CD1c-positive myeloid dendritic cell (primary cell): ENCODE measurements around the gene SSPN.

ENCODE experiments used
- DNase-seq: peaks from one replicate; pipeline ENCODE4 v3.0.0-alpha.2; 2016; ENCODE audit errors: extremely low spot score

The SSPN gene

DNA sequence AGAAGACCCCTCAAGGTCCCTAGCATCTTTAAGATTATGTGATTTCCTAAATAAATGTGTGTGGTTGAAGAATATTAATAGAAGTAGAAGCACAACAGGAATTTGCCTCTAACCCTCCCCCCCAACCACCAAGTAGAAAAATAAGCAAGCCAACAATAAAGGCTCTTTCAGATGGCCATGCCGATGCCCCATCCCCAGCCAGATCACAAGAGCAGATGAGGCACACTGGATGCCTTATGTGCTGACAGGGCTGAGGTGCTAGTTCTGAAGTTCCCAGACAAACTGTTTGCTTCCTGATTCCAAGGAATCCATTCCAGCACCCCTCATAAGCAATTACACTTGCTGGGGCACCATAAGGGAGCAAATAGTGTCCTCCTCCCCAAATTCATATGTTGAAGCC lies 90.0 kb downstream of the SSPN start:
- DNase-seq, result no peak

DNA sequence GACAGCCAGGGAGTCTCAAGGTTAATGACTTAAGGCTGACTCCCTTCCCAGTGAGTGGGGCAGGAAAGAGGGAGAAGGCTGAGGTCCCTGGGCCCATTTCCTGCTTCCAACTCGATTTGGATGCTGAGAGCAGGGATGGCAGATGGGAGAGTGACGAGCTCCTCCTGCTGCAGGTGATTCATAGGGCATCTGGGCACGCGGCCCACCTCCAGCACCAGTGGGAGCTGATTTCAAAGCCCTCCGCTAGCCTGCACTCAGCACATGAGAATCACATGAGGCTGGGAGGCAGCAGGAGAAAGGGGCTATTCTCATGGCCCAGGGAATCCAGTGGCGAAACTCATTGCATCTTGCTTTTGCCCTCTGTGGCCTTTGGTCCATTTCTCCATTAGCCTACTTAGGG lies 90.8 kb downstream of the SSPN start:
- DNase-seq, result no peak

DNA sequence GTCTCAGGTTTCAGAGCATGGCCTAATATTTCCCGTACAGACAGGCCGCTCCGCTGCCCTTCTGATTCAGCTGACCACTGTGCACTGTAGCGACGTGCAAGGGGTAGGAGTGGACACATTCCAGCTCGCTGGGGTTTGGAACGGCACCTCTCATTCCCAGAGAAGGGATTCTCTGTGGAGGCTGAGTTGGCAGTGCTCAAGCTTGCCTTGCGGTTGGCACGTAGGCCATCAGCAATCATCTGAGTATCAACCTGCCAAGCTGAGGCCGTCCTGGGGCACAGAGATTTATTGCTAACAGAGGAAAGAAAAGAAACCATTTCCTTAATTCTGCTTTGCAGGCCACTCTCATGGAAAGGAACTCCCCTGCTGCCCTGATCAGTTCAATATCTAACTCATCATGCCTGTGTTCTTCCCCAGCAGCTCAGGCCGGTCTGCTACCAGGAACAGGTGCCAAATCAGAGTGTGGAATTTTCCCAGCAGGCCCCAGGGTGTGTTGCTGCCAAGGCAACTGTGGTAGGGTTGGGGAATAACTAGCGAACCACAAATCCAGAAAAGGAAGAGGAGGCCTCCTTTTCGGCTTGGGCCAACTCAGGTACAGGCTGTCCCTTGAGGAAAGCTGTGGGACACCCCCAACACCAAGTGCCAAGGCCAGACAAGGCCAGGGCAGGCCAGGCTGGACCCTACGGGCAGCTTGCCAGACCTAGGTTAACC lies 92.5 kb downstream of the SSPN start:
- no peak for DNase-seq

DNA sequence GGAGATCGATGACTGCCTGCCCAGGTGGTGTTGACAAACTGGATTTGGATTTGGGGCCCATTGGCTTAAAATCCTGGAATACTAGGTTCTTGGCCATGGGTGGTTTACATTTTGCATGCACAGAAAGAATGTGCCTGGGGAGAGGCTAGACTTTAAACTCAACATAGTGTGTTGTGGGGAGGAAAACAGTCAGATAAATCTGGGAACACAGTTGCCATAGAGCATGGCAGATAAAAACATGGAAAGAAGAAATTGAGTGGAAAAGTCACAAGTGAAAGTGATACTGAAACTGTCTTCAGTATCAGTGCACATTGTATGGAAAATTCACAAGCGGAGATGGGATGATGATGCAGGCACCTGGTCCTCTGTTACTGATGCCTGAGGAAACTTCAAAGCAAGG lies 95.2 kb downstream of the SSPN start:
- no peak for DNase-seq

DNA sequence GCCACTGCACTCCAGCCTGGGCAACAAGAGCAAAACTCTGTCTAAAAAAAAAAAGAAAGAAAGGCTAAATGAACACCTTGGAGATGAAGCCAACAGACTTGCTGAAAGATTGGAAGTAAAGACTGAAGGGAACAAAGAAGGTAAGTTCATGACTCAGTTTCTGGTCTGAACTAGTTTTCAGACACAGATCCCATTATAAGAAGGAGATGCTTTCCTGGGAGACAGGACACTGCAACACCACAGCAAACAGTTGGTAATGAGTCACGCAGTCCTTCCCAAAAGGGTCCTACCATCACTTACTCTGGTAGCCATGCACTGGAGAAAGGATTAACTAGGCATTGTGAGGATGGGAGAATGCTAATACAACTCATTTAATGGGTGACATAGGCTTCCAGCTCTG lies 97.2 kb downstream of the SSPN start:
- DNase-seq, result no peak

DNA sequence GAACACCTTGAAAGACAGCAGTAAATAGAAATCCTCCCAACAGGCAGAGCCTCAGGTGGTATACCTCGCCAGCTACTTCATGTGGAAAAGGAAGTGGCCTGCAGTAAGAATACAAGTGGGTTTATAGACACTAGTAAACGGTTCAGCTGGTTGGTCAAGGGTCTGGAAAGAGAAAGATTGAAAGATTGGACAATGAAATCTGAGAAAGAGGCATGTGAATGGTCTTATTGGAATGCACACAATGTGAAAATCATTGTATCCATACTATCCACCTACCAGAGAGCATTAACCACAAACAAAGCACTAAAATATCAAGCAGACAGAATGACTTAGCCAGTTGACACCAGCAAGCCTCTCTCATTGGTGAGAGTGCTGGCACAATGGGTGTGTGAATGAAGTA lies 98.2 kb downstream of the SSPN start:
- no peak for DNase-seq

DNA sequence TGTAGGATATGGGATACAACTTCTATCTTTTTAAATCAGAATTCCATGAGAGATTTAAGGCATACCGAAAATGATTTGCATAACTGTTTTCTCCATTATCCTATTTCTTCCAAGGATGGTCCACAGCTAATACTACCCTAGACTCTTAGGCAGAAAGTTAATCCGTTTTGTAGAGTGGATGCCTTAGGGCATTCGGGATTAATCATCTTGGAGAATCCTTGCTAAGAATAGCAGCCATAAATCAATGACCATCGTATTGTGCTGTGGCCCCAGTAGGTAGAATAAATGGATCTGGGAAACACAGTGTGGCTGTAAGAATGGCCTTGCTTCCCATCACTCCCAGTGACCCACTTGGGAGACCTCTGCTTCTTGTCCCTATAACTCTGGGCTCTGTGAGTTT lies 99.6 kb downstream of the SSPN start:
- DNase-seq, result no peak

DNA sequence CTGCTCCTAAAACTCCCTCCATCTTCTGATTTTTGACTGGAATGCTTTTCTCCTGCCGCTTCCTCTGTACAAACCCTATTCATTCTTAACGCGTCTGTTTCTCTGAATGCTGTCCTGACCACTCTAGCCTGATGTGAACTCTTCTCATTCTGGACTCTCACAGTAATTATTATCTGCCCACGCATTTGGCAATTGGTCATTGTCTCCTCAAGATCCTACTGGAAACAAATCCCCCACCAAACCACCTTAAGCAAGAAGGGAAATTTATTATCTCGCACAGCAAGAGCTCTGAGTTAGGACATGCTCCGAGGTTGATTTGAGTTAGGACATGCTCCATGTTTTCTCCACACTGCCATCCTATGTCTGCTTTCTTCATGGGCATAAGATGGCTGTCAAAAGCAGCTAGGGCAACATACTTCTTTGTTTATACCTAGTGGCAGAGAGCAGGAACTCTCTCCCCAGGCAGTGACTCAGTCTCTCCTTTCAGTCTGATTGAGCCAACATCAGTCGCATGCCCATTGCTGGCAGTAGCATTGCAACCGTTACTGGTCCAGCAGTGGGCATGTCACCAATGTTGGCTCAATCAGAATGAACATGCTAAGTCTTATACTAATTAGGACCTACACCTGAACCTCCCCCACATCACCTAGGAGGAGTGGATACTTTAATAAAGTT lies 102.2 kb downstream of the SSPN start:
- no peak for DNase-seq

DNA sequence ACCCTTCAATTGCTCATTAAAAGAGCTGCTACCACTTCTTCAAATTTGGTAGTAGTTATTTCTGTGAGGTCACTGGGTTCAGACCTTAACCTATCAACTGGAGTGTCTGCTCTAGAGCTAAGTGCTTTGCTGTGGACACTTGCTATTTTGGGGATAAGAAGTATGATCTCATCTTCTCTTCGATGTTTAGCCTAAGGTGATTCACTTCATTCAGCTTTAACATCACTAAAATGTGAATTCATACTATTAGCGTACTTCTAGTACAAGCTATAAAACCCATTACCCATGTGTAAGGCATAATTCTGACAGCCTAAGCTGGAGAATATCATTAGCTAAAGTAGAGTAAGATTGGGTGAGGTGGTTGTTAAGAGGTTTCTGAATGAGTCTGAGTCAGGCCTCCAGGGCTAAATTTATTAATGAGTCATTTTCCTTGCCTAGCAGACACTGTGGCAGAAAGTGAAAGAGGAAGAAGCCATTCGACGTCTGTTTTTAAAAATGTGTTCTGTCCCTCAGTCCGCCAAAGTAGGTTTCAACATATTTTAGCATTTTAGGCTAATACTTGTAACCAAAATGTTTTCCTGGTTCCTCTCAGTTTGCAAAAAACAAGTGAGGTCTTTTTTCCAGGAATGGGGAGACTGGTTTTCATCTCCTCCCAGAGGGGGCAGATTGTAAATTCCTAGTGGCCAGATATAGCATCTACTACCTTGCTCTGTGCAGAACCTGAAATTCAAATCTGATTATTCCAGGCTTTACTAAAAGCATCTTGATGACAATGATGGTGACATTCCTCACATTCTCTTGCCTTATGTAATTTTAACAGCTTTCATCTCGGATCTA lies 103.6 kb downstream of the SSPN start:
- DNase-seq, result peak; percentile 92

DNA sequence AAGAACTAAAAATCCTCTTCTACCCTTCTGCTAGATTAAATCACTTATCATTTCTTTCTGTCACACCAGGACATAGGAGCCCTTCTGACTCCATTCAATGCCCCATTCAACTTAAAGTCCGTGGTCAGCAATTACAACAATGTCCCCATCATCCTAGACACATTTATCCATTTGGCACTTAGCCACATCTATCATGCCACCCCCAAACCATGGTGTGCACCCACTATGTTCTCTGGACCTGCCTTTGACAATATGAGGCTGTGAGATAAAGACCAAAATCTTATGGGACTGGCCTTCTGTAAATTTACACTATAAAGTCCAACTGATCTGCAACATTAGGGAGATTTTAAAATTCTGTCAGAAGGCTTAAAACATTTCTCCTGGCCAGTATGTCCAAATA lies 104.4 kb downstream of the SSPN start:
- no peak for DNase-seq
